Smooth muscle cell (in vitro differentiated cells): ENCODE results near the gene NEMP1. TPM values are rescaled to one million over a fixed set of nuclear protein-coding genes. Genes with fewer than 3 reads are reported as not detected.

ENCODE experiments used
- DNase-seq: peaks from one replicate; lab custom pipeline; 2025; ENCODE audit not compliant: unreplicated experiment; lab: John Stamatoyannopoulos, UW
- H2AFZ ChIP-seq: fragments of 200-600 bp; sonication (generic); 2 replicates; pipeline ENCODE4 v1.6.0; 2016; ENCODE audit warnings: antibody characterized with exemption, low read depth, mild to moderate bottlenecking
- H3F3A ChIP-seq: fragments of 200-600 bp; sonication (generic); 2 replicates; pipeline ENCODE4 v1.6.0; 2017; ENCODE audit warnings: antibody characterized with exemption, low read depth
- H3K27ac ChIP-seq: fragments of 200-600 bp; sonication (generic); 2 replicates; pipeline ENCODE4 v1.5.1; 2016; ENCODE audit warnings: low read depth, mild to moderate bottlenecking
- H3K27me3 ChIP-seq: fragments of 200-600 bp; sonication (generic); 2 replicates; pipeline ENCODE4 v1.6.1; 2016; ENCODE audit warnings: low read depth, mild to moderate bottlenecking
- H3K36me3 ChIP-seq: fragments of 200-600 bp; sonication (generic); 2 replicates; pipeline ENCODE4 v1.5.1; 2016; ENCODE audit warnings: low read depth
- H3K4me1 ChIP-seq: fragments of 200-600 bp; sonication (generic); 2 replicates; pipeline ENCODE4 v1.5.1; 2016; ENCODE audit warnings: low read depth
- H3K4me2 ChIP-seq: fragments of 200-600 bp; sonication (generic); 2 replicates; pipeline ENCODE4 v1.6.0; 2016; ENCODE audit warnings: mild to moderate bottlenecking
- H3K4me3 ChIP-seq: fragments of 200-600 bp; sonication (generic); 2 replicates; pipeline ENCODE4 v1.5.1; 2016; ENCODE audit warnings: mild to moderate bottlenecking
- H3K79me2 ChIP-seq: fragments of 200-600 bp; sonication (generic); 2 replicates; pipeline ENCODE4 v1.6.0; 2016; ENCODE audit warnings: low read depth, mild to moderate bottlenecking
- H3K9ac ChIP-seq: fragments of 200-600 bp; sonication (generic); 2 replicates; pipeline ENCODE4 v1.6.0; 2016; ENCODE audit warnings: low read depth
- H3K9me3 ChIP-seq: fragments of 200-600 bp; sonication (generic); replicated peaks from 2 replicates; pipeline ENCODE4 v1.5.1; 2016; ENCODE audit warnings: low read depth
- H4K20me1 ChIP-seq: fragments of 200-600 bp; sonication (generic); 2 replicates; pipeline ENCODE4 v1.6.0; 2016; ENCODE audit warnings: low read depth
- CTCF ChIP-seq: fragments of 200-600 bp; sonication (generic); IDR thresholded peaks from 2 replicates; pipeline ENCODE4 v1.5.1; 2017; ENCODE audit warnings: borderline replicate concordance, mild to moderate bottlenecking, antibody characterized with exemption; ENCODE audit not compliant: insufficient read depth, poor library complexity, severe bottlenecking
- WGBS: methylation state at CpG from one replicate; pipeline ENCODE4 v1.1.7; 2016; ENCODE audit warnings: low lambda C conversion rate; 5-methylcytosine and 5-hydroxymethylcytosine counted together
- polyA plus RNA-seq: library from polyadenylated mRNA; unstranded; fragments of >200 nt; fragmentation: Nextera tagmentation; extraction: Ambion mirVana; gene quantifications from 2 replicates; pipeline ENCODE4 v1.2.1, GENCODE V29; 2016
- total RNA-seq: library from RNA; depleted of rRNA; stranded (reverse); fragments of >200 nt; gene quantifications from 2 replicates; pipeline ENCODE4 v1.2.3, GENCODE V29; 2014

The NEMP1 gene
- total and polyA plus RNA-seq, 2 experiments from 2014 or later: 3.2 to 8.9 TPM

GRCh38 chr12:57092876-57093414 is 14.4 kb upstream of the NEMP1 start:
- no peaks in the 10 kb centered on the region for H3K9me3 ChIP-seq
- H3K9ac ChIP-seq: no peak overlapping the region
- H3K4me1 ChIP-seq: peaks cover 29% of the 10 kb centered on the region
- peak overlapping the region; percentile 92 for H3K4me2 ChIP-seq
- no peak for TF ChIP-seq CTCF
- no peaks in the 10 kb centered on the region for H3K27me3 ChIP-seq
- peaks cover 42% of the 10 kb centered on the region for H3F3A ChIP-seq
- no peak overlapping the region for H3K4me3 ChIP-seq
- peaks cover 56% of the 10 kb centered on the region for H4K20me1 ChIP-seq
- peak overlapping the region; percentile 92 for H3K27ac ChIP-seq
- no peak overlapping the region for H2AFZ ChIP-seq
- DNase-seq: no peak
- 84% methylated on average over 4 of the region's 4 CpGs for WGBS
- H3K79me2 ChIP-seq: peaks cover 41% of the 10 kb centered on the region
- H3K36me3 ChIP-seq: no peaks in the 10 kb centered on the region

GRCh38 chr12:57092529-57092862 is 13.9 kb upstream of the NEMP1 start:
- peaks cover 56% of the 10 kb centered on the region for H4K20me1 ChIP-seq
- H3K4me2 ChIP-seq: peak overlapping the region; percentile 92
- peaks cover 29% of the 10 kb centered on the region for H3K4me1 ChIP-seq
- H3K9me3 ChIP-seq: no peaks in the 10 kb centered on the region
- no peak for DNase-seq
- no peak for TF ChIP-seq CTCF
- peaks cover 38% of the 10 kb centered on the region for H3F3A ChIP-seq
- no peaks in the 10 kb centered on the region for H3K36me3 ChIP-seq
- no peak overlapping the region for H2AFZ ChIP-seq
- no peaks in the 10 kb centered on the region for H3K27me3 ChIP-seq
- H3K79me2 ChIP-seq: peaks cover 41% of the 10 kb centered on the region
- 80% methylated on average over 5 of the region's 5 CpGs for WGBS
- H3K27ac ChIP-seq: peak overlapping the region; percentile 92
- no peak overlapping the region for H3K4me3 ChIP-seq
- H3K9ac ChIP-seq: no peak overlapping the region

- H3K27me3 ChIP-seq: no peaks in the 10 kb centered on the region
- TF ChIP-seq CTCF: no peak
- WGBS: 84% methylated on average over 25 of the region's 25 CpGs
- H4K20me1 ChIP-seq: peaks cover 56% of the 10 kb centered on the region
- no peaks in the 10 kb centered on the region for H3K9me3 ChIP-seq
- peaks cover 36% of the 10 kb centered on the region for H3F3A ChIP-seq
- H3K79me2 ChIP-seq: peaks cover 41% of the 10 kb centered on the region
- no peak overlapping the region for H3K9ac ChIP-seq
- peaks cover 29% of the 10 kb centered on the region for H3K4me1 ChIP-seq
- no peak for DNase-seq
- H3K27ac ChIP-seq: peak overlapping the region; percentile 92
- H3K4me3 ChIP-seq: peak overlapping the region; percentile 89
- H3K36me3 ChIP-seq: no peaks in the 10 kb centered on the region
- H3K4me2 ChIP-seq: peak overlapping the region; percentile 92
- H2AFZ ChIP-seq: no peak overlapping the region
Measured at GRCh38 chr12:57091638-57092528, 13.3 kb upstream of the NEMP1 start.
